Kidney tubule cell (primary cell): ENCODE results near the gene ABCB11.

Source experiments
- DNase-seq: peaks from one replicate; pipeline ENCODE4 v3.0.0-alpha.2; 2018; ENCODE audit warnings: low spot score

ABCB11 gene

DNA sequence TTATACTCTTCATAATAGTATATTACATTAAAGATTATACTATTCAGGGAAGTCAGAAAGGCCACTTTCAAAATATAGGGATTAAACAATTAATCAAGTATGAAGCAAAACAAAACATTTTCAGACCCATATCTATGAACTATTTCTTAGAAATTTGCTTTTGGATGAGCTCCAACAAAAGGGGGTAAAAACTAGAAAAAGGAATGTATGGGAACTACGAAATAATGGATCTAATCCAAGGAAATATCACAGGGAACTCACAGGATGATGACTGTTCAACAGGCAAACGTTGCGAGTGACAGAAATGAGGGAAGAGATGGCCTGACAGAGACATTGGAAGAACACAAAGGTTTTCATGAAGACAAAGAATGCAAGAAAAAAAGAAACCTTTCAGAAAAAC, 102.1 kb downstream of the ABCB11 start:
- DNase-seq = no peak

DNA sequence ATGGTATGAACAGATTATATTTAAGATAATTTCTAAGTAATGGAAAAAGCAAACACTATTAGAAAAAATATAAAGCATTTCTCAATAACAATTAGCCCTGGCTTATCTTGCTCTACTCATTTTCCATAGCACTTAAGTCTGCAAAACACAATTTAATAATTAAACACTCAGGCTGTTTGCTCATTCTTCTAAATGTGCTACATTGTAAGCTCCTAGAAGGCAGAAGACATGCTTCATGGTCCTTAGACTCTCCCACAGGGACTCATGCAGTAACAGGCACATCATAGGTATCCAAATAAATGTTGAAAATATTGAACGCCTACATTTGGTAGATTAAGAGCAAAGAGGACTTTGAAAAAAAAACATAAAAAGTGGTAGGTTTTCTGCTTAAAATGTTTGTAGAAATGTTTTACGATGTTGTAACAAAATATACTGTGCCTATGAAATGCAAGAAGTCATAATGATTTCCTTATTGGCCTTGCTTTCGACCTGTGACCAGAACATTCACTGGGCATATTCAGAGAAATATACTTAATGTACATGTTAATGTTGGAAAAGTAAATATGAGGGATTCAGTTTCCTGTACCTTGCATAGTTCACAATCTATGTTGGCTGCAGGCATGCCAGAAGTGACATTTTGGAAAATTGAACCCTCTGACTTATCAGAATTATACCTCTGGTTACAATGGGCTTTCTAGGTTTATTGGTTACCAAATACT, 102.9 kb downstream of the ABCB11 start:
- no peak for DNase-seq

DNA sequence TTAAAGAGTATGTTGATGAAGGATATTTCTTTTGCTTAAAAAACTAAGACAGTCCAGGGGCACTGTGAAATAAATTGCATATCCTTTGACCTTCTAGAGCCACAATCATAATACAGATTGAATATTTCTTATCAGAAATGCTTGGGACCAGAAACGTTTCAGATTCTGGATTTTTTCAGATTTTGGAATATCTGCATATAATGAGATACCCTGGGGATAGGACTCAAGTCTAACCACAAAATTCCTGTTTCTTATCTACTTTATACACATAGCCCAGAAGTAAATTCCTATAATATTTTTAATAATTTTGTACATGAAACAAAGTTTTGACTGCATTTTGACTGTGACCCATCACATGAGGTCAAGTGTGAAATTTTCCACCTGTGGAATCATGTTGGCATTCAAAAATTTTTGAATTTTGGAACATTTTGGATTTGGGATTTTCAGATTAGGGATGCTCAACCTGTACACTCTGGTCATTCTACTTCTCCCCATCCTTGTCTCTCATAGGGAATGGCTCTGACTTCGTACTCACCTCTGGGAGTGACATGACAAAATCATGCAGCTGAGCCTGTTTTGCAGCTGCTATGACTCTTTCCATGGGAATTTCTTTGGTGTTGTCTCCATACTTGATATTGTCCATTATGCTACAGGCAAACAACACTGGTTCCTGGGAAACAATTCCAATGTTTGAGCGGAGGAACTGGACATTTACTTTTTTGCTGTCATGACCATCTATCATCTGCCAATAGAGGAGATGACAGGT, 104.3 kb downstream of the ABCB11 start:
- DNase-seq = no peak

DNA sequence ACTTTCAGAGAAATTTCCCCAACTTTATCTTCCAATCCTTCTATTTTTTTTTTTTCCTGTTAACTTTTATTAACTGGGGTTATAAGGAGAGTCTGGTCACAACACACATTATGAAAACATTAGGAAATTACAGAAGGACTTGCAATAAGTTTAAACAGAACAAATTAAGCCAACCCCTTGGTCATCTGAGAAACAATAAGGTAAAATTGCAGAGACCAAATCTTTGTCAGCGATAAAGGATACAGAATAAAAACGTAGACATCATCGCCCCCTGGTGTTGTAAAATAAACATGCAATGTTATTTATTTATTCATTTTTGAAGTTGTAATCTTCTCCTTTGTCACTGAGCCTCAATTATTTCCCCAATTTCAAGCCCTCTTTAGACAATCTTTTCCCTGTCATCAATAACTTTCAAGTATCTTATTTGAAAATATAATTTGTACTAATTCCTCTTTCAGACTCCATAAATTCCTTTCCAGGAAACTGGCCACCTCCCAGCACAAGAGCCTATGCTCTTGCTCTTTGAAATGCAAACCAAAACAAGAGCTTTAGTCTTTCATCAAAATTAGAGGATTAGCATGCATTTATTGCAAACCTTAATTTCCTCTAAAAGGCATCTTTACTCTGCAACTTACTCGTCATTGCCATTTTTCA, 110.5 kb downstream of the ABCB11 start:
- peak; percentile 42 for DNase-seq

DNA sequence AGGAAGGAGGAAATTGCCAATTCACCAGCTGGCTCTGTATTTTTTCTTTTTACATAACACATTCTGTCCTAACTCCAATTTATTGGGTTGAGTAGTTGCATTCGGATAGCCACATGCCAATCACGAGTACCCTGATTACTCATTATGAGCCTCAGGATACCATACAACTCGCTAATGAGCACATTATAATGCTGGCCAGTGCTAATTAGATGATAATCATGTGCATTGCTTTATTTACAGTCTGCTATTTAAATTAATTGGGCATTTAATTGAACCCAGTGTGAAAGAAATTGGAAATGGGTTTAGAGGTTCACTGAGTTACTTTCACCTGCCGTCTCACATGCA, 114.8 kb downstream of the ABCB11 start:
- no peak for DNase-seq

DNA sequence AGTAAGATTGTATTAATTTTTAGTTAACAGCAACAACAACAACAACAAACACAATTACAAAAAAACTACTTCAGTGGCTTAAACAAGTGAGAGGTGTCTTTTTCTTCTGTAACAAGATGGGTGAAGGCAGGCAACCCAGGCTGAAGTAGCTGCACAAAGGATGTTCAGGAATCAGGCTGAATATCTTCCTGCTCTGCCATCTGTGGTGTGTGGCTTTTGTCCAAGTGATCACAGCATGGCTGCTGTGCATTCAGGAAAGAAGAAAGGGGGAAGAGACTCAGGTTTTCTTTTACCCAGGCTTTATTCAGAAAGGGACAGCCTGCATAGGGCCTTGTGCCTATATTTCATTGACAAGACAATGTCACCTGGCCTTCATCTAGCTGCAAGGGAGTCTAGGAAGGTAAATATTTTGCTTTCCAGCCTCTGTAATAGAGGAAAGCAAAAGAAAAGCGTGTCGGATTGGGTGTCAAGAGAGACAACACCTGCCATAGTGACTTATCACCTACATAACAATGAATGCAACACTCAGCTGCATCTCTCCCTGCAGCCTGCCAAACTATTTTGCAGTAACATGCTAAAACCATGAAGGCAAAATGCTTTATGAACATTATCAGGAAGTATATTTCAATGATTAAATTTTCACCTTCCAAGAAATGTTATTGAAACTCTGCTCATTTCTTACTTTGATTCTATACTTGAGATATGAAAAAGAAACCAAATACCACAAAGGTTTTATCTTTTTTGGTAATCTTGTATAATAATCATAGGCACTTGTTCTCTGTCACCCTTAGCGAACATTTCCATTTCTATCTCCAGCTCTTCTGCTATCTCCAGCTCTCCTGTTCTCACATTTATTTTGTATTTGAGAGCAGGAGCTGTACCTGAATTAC, 115.4 kb downstream of the ABCB11 start:
- no peak for DNase-seq

DNA sequence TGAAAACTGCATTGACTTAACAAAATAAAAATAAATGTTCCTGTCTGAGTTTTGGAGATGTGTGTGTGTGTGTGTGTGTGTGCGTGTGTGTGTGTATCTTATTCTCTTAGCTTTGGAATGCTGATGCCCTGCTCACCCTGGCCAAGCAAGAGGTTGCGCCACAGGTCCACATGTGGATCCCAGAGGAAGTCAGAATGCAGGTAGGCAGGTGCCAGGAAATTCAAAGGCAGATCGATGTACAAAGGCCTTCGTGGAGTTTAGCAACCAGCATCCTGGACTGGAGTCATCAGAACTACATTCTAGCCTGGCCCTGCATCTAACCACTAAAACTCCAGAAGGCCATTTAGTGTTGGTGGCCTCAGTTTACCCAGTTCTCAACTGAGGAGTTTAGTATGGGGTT, 117.6 kb downstream of the ABCB11 start:
- DNase-seq = no peak

DNA sequence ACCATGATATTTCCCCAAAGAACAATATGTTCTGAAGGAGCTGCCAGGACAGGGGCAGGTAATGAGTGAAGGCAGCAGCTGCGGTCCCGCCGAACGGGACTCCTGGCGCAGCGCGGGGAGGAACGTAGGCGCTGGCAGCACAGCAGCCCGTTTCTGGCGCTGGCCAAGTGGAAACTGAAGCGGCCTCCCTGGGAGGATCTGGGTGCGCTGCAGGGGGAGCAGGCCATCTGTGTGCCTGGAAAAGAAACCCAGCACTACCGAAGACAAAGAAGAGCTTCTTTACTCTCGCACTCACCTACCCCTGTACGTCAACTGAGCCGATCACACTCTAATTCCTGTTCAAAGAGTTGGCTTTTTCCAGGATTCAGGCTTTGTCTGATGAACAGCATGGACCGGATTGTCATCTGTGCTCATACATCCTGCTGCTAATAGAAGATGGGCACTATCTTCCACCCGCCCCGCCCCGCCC, 118.2 kb downstream of the ABCB11 start:
- peak; percentile 9 for DNase-seq

DNA sequence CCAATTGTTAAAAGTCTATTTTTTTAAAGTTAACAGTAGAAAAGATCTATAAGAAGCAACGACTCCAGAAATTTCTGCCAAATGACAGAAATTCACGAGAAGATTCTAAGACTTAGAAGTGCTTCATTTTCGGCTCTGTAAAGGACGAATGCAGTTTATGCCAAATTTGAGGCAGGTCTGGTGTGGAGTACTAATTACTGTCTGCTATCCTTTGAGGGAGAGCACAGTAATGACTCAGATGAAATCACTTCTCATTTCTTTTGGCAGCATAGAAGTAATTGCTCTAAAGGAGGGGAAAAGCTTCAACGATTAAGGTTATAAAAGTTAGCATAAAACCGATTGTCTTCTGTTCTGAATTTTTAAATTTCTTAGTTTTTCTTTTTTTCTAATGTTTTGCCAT, 118.7 kb downstream of the ABCB11 start:
- DNase-seq = no peak

DNA sequence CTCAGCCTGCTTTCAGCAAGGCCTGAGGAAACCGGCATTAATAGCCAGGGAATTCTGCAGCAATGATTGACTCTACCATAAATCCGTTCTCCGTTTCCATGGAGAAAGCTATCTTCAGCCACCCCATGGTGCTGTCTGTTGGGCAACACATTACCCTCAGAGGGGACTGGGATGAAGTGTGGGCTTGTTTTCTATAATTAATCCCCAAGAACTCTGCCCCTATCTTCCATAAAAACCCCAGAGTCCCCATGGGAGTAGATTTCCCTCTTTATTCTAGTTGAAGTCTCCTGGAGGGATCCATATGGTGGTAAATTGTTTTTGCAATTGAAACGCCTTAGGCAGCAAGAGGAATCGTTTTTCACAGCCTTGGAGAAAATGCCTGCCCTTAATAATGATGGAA, 120.8 kb downstream of the ABCB11 start:
- no peak for DNase-seq

DNA sequence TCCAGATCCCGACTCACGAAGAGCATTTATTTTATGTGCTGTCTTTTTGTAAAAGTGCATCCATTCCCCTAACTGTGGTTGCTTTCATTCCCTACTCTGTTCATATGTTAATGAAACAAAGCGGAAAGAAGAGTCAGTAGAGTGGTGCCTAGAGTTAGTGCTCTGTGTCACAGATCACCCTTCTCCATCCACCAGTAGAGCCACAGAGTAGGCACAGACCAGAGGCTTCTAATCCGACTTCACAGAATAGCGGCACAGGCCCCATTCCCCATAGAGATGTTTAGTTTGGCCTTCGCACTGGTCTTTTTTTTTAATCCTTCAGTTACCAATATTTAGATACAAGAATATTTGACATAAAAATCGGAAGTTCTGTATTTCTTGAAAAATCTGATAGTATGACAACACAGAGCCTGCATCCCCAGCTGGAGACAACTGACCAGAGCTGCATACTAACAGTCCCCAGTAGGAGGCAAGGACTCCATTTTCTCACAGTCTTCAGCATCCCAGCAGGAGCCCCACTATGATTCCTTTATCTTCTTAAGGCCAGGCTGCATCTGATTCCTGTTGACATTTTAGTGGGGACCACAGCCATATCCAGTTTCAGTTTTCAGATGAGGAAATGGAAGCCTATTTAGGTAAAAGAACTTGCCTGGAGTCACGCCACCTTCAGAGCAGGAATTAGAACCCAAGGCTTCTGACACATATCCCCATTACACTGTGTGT, 123.0 kb downstream of the ABCB11 start:
- no peak for DNase-seq

DNA sequence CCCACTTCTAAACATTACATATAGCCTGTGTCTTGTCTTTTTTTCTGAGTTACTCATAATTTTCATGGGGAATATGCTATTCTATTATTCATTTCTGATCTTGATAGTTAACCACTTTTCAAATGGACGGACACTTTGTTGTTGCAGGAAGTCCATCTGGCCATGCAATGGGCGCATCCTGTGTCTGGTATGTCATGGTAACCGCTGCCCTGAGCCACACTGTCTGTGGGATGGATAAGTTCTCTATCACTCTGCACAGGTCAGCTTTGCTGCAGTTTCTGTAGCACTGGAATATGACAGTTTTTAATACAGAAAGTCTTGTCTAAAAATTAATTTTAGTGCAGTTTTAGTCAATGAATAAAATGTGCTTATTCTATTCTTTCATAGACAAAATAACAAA, 126.8 kb downstream of the ABCB11 start:
- no peak for DNase-seq

DNA sequence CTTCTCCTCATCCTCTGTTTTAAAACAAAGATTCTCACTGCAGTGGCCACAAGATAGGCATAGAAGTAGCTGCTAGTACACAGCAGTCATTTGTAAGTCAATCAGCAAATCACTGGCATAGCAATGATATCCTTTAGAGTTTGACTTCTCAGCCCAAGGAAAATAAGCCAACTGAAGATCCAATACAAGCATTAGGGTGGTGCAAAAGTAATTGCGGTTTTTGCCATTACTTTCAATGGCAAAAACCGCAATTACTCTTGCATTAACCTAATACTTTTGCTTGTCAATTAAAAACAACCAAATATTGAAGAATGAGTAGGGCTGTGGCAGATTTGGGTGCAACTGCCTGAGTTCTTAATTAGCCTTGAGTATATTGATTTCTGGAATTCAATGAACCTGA, 127.2 kb downstream of the ABCB11 start:
- DNase-seq = no peak

DNA sequence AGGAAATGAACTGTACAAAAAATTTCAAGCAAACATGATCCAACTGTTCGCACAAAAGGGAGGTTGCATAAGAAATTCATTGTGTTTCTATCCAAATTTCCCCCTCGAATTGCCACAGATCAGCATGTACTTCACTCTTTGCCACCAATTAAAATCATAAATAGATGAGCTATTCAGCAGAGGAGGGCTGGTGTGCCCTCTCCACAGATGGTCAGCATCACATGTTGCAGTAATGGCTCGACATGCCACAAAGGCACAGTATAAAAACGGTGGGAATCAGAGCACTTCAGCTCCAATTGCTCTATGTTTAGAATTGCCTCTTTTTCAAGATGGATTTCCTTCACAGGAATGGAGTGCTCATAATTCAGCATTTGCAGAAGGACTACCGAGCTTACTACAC, 130.1 kb downstream of the ABCB11 start, which contains the start of gene G6PC2:
G6PC2 (plus strand) TSS at position 289 of the 400 bp plus-strand sequence; CDS start at position 330, 41 bp downstream.
- DNase-seq = no peak

DNA sequence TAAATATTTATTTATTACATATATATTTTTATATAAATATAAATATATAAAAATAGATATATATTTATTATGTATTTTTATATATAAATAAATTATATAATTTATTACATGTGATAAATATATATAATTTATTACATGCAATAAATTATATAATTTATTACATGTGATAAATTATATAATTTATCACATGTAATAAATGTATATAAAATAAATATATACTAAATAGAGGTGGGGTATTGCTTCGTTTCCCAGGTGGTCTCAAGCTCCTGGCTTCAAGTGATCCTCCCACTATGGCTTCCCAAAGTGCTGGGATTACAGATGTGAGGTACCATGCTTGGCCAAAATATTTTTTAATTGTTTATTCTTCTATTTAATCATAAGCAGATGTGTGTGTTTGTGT, 133.7 kb downstream of the ABCB11 start:
- DNase-seq = no peak

DNA sequence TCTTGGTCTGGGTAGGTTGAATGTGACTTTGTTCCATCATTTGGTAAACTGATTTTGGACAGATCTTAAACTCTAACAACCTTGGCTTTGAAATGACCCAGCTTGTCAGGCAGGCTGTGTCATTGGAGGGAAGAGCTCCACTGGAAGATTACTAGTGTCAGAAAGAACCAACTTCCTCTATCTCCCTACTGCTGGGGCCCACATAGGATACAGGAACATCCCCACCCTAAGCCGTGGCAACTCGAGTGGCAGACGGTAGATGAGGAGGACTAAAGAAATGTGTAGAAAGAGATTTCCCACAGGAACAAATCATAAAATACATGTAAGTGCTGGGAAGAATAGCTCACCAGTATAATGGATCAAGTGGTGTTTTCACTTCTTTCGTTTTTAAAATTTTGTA, 134.3 kb downstream of the ABCB11 start:
- DNase-seq = no peak

DNA sequence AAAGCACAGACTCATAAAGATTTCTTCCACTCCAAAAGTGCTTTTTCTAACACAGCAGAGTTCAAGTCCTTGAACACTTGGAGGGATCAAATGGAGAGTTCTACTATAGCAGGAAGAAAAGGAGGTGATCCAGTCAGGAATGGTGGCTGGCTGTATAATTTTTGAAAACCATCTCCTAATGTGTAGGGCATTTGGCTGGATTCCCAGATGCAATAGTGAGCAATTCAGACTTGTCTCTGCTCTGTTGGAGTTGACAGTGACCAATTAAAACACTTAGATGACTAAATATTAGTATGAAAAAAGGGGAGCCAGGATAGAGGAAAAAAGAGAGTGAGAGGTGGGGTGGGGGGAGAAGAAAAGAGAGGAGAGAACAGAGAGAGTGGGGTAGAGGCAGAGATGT, 135.4 kb downstream of the ABCB11 start:
- peak; percentile 46 for DNase-seq

DNA sequence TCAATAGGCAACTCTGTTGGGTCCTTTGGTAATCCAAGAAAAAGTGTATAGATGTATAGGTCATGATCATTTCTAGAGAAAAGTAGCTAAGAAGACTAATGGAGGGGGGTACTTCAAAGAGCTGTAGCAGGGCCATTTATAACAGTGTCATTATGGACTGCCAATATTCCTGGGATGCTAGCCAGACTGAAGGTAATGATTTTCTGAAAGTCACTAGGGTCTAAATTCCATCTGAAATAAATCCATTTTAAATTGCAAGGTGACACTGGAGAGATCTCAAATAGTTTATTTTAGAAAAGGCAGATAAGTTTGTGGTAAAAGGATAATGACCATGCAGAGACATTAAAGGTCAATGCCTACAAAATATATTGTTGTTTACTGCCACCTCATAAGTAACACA, 136.4 kb downstream of the ABCB11 start:
- no peak for DNase-seq

DNA sequence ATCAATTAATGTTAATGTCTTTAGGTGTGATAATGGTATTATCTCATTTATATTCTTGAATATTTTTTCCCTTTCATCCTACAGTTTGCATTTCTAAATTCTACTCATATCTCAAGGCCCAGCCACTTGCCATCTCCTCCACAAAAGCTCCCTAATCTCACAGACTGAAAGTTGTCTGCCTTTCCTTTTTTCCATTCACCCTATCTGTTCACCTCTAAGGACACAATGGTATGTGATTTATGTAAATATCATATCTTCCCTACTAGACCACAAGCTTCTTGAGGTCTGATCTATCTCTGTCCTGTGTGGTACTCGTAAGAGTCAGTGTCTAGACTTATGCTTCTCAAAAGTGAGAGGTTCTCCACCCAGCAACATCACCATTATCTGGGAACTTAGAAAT, 137.0 kb downstream of the ABCB11 start:
- DNase-seq = no peak

DNA sequence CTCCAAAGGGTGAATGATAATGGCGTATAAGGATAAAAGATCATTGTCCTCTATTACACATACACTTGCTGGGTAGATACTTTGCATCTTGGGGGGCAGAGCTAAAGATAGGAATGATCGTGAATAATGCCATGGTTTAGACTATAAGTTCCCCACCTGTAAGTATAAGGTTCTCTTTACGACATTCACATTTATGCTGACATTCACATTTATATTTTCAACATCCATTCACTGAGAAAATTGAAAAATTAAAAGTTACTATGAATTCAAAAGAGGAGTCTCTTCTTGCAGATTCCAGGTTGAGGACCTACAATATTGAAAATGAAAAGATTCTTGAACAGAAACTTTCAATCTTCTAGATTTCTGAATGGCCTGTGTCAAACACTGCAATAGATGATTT, 138.8 kb downstream of the ABCB11 start:
- no peak for DNase-seq

DNA sequence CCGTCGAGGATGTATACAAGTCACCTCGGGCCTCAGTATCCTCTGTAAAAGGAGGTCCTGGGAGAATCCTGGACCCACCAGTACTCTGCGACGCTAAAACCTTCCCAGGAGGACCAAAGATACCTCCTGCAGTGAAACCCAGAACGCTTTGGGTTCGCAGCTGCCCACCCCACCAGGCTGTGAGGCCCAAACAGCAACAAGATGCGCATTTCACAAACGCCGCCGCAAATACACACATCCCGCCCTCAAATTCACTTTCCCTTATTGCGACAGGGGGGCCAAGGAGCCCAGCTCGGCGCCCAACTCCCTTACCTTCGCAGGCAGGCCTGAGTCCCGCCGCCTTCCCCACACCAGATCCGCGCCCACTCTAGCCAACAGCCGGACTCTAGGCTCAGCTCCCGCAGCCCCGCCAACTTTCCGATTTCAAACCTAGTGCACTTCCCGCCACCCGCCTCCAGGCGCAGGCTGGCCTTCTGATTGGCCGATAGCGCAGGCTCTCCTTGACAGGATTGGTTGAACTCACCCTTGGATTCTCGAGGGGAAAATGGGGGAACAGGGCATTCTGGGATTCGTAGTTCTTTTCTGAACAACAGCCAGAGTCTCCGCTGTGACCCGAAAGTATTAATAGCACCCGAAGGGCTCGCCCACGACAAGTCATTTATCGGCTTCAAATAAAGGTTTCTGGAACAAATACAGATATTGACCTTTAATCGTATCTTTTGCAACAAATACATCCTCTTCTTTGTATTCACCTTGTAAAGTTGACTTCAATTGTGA, 140.9 kb downstream of the ABCB11 start, which contains the start of gene SPC25:
SPC25 (minus strand) TSS at position 425 of the 777 bp plus-strand sequence. CDS start 911 bp downstream, outside the sequence.
- peak; percentile 90 for DNase-seq
